ENCODE measurements around the gene AOPEP.

DNA sequence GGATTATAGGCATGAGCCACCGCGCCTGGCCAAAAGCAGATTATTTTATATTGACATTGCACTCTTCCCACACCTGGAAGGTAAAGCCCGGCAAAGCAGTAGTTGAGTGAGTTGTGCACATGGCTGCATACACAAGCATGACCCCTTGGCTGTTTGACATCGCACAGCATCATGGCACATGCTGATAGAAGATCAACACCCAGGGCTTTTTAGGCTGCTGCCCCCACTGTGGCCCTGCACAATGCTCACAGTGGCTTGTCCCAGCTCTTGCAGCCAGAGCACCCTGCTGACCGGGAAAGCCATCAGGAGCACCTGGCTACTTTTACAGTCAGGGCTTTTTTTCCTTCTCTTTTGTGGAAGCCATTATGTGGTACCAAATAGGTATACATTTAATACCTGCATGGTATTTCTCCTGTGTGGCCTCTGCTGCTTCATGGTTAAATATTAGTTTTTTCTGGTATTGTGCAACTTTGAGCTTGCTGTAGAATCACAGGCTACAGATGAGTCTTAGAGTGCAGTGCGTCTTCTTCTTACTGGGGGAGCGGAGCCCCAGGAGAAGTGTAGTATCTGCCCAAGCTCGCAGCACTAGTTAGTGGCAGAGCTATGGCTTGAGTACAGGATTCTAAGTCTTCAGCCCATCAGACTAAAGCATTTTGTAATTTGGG lies 264.5 kb downstream of the AOPEP start:
- TF ChIP-seq, protein P1, sequence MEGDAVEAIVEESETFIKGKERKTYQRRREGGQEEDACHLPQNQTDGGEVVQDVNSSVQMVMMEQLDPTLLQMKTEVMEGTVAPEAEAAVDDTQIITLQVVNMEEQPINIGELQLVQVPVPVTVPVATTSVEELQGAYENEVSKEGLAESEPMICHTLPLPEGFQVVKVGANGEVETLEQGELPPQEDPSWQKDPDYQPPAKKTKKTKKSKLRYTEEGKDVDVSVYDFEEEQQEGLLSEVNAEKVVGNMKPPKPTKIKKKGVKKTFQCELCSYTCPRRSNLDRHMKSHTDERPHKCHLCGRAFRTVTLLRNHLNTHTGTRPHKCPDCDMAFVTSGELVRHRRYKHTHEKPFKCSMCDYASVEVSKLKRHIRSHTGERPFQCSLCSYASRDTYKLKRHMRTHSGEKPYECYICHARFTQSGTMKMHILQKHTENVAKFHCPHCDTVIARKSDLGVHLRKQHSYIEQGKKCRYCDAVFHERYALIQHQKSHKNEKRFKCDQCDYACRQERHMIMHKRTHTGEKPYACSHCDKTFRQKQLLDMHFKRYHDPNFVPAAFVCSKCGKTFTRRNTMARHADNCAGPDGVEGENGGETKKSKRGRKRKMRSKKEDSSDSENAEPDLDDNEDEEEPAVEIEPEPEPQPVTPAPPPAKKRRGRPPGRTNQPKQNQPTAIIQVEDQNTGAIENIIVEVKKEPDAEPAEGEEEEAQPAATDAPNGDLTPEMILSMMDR (IDR thresholded peaks at IDR 0.05 in 4 of 5, conservative IDR thresholded peaks at IDR 0.05 in 1 of 5): no peak
- no peak for TF ChIP-seq POLR2A (IDR thresholded peaks at IDR 0.05)
